HG03354 (cell line): ENCODE results near the gene EYS.
"Not testable (repeated sequence)": the region's sequence is repeated elsewhere in the genome, so short reads cannot be mapped to it uniquely, and the experiment has no call there.

ENCODE experiments used
- ATAC-seq: cut with Tn5 transposase; IDR thresholded peaks from one replicate; pipeline ENCODE4 v1.9.1; 2021; ENCODE audit warnings: mild to moderate bottlenecking; ENCODE audit not compliant: unreplicated experiment, poor library complexity, severe bottlenecking

Gene EYS

GRCh38 chr6:65637289-65638046, 69.6 kb downstream of the EYS start:
- ATAC-seq, result no peak

- no peak for ATAC-seq
These were observed 73.5 kb downstream of the EYS start for GRCh38 chr6:65633501-65633900.

GRCh38 chr6:65631711-65632110, 75.3 kb downstream of the EYS start:
- ATAC-seq, result no peak

GRCh38 chr6:65627434-65627999, 79.5 kb downstream of the EYS start:
- not testable (repeated sequence) for ATAC-seq

DNA sequence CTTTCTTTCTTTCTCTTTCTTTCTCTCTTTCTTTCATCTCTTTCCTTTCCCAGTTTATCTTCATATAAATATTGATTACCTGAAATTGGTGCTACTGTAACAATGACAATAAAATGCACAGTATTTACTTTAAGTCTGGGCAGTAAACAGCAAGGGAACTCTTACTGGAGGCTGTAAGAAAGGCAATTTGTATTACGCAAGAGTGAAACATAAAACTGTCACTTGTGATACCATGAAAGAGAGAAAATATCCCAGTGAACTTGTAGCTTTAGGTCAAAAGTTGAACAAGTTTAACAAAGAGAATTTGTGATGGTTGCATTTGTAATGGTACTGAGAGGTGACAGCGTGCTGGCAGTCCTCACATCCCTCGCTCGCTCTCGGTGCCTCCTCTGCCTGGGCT, 80.0 kb downstream of the EYS start:
- no peak for ATAC-seq

- no peak for ATAC-seq
These were observed 83.5 kb downstream of the EYS start for GRCh38 chr6:65623566-65623965.

DNA sequence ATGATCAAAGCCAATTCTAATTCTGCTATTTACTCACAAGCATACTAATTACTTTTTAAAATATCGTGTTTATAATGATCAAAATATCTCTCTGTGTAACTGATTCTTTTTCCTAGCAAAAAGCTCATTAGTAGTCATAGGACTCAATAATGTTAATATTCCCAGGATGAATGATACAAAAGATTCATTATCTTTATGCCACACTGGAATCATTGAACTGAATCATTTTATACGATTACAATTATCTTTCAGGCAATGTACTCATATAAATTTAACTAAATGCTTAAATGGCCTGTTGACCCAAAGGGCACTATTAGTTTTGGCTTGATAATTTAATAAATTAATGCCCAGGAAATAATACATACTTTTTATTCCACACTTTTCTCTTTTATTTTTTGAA, 96.3 kb downstream of the EYS start:
- ATAC-seq, result no peak

- ATAC-seq, result no peak
These were observed 111.5 kb downstream of the EYS start for GRCh38 chr6:65595540-65595939.

- no peak for ATAC-seq
These were observed 136.7 kb downstream of the EYS start for GRCh38 chr6:65570340-65570739.

GRCh38 chr6:65569505-65569904, 137.5 kb downstream of the EYS start:
- no peak for ATAC-seq

- not testable (repeated sequence) for ATAC-seq
These were observed 138.0 kb downstream of the EYS start for GRCh38 chr6:65569056-65569455.

GRCh38 chr6:65566117-65566516, 140.9 kb downstream of the EYS start:
- no peak for ATAC-seq

GRCh38 chr6:65558071-65558470, 149.0 kb downstream of the EYS start:
- no peak for ATAC-seq

DNA sequence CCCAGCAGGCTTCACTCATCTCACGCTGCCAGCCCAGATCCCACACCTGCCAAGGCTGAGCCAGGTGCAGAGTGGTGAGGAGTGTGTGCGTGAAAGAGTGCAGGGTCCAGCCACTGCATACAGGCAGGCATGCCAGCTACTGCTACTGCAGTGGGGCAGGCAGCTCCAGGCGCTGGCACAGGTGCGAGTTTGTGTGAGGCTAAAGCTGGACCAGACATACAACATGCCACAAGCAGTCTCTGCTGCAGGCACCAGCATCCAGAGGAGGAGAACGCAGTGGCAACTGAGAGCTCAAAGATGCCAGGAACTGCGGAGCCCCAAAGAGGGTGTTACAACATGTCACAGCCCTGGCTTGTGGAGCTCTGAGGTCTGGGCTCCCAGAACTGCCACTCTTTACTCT, 149.8 kb downstream of the EYS start:
- no peak for ATAC-seq

DNA sequence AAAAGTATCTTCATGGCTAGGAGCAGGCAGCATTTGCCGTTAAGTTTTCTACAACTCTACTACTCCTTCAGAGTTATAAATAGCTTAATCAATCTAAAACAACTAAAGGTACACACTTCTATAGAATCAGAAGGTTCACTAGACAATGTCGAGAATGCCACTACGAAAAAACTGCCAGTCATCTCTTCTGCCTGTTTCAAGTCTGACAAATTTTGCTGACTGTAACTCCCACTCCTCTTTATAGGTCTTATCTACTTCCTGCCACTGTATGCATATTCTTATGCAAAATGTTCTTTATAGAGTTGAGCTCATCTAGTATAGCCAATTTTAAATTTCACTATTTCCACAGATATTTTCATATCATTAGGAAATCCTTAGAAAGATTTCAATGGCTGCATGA, 160.1 kb downstream of the EYS start:
- ATAC-seq, result no peak

- ATAC-seq, result no peak
These were observed 161.1 kb downstream of the EYS start for GRCh38 chr6:65545920-65546319.

DNA sequence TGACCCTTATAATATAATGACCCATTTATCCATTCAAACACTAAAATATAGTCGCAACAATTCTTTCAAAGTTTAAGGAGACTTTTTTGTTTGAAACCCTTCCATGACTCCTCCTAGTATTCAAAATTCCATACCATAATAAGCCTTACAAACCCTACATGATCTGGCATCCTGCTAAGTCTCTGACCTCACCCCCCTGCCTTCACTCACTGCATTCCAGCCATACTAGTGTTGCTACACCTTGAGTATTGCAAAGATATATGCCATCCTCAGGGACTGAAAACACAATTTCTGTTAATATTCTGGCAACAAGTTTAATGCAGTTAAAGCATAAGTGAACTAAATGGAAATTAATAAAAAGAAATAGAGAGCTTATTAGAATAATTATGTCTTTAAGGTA, 168.4 kb downstream of the EYS start:
- ATAC-seq, result no peak

GRCh38 chr6:65537600-65537999, 169.4 kb downstream of the EYS start:
- no peak for ATAC-seq

- no peak for ATAC-seq
These were observed 175.5 kb downstream of the EYS start for GRCh38 chr6:65531533-65531932.

GRCh38 chr6:65524232-65524631, 182.8 kb downstream of the EYS start:
- no peak for ATAC-seq

DNA sequence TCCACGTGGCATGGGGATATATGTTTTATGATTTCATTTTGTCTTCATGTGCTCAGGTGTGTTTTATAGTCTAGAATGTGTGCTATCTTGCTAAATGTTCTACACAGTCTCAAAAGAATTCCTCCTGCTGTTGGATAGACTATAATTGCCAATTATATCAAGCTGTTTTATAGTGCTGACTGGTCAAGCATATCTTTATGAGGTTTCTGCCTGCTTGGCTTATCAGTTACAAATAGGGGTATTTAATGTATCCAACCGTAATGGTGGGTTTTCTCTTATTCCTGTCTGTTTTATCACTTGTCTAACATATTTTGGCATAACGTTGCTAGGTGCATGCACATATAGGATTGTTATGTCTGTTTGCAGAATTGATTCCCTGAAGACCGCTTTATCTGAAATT, 201.3 kb downstream of the EYS start:
- ATAC-seq, result no peak

- peak; percentile 86 for ATAC-seq
These were observed 206.0 kb downstream of the EYS start for GRCh38 chr6:65501045-65501444.
